WTC11 (cell line): ENCODE measurements around the gene FLT3. TPM values are rescaled to one million over a fixed set of nuclear protein-coding genes. Genes with fewer than 3 reads are reported as not detected.

Experiments used
- ATAC-seq: fragments of 200-7000 bp; cut with Tn5 transposase; 2 replicates; pipeline ENCODE4 v1.10.0; 2021; ENCODE audit warnings: mild to moderate bottlenecking, moderate library complexity
- CTCF ChIA-PET: fragments of 300-600 bp; sonication (Branson Sonifier 250); formaldehyde crosslinking; loops from one replicate; lab custom pipeline; 2021; ENCODE audit warnings: antibody characterized with exemption; lab: Charles Lee
- POLR2A ChIA-PET: fragments of 350-600 bp; sonication (Branson Sonifier 250); formaldehyde crosslinking; loops from one replicate; lab custom pipeline; 2021; ENCODE audit warnings: antibody characterized with exemption; lab: Charles Lee
- DNase-seq: peaks from one replicate; pipeline ENCODE4 v3.0.0; 2021; ENCODE audit warnings: low spot score
- H3K27ac Mint-ChIP-seq: 2 replicates; pipeline ENCODE4 v1.8.0; 2021; ENCODE audit warnings: mixed read lengths
- H3K27me3 Mint-ChIP-seq: 2 replicates; pipeline ENCODE4 v1.8.0; 2021; ENCODE audit warnings: low read depth, mild to moderate bottlenecking, moderate library complexity, mixed read lengths
- H3K36me3 Mint-ChIP-seq: 2 replicates; pipeline ENCODE4 v1.8.0; 2021; ENCODE audit warnings: mixed read lengths
- H3K4me1 Mint-ChIP-seq: 2 replicates; pipeline ENCODE4 v1.8.0; 2022; ENCODE audit warnings: mixed read lengths
- H3K4me3 Mint-ChIP-seq: 2 replicates; pipeline ENCODE4 v1.8.0; 2021; ENCODE audit warnings: mild to moderate bottlenecking, moderate library complexity, mixed read lengths
- H3K9me3 Mint-ChIP-seq: 2 replicates; pipeline ENCODE4 v1.8.0; 2021; ENCODE audit warnings: mixed read lengths
- ATF1 ChIP-seq: sonication (generic); formaldehyde crosslinking; IDR thresholded peaks from 2 replicates; pipeline ENCODE4 v1.8.1; 2023; ENCODE audit warnings: mild to moderate bottlenecking, moderate library complexity, missing genetic modification reagents
- ATF6 ChIP-seq: sonication (generic); formaldehyde crosslinking; IDR thresholded peaks from 2 replicates; pipeline ENCODE4 v1.8.1; 2023; ENCODE audit warnings: mild to moderate bottlenecking, missing genetic modification reagents
- E2F4 ChIP-seq: sonication (generic); formaldehyde crosslinking; IDR thresholded peaks from 2 replicates; pipeline ENCODE4 v1.8.1; 2022; ENCODE audit warnings: low read depth, mild to moderate bottlenecking, moderate library complexity, missing genetic modification reagents, borderline replicate concordance
- ESRRA ChIP-seq: sonication (generic); formaldehyde crosslinking; IDR thresholded peaks from 2 replicates; pipeline ENCODE4 v1.8.1; 2022; ENCODE audit warnings: mild to moderate bottlenecking, missing genetic modification reagents, borderline replicate concordance
- ETV6 ChIP-seq: sonication (generic); formaldehyde crosslinking; IDR thresholded peaks from 2 replicates; pipeline ENCODE4 v1.8.1; 2022; ENCODE audit warnings: mild to moderate bottlenecking, missing genetic modification reagents
- FOXJ3 ChIP-seq: sonication (generic); formaldehyde crosslinking; IDR thresholded peaks from 2 replicates; pipeline ENCODE4 v1.9.0; 2021; ENCODE audit warnings: missing genetic modification reagents, mild to moderate bottlenecking, borderline replicate concordance
- FOXK1 ChIP-seq: sonication (generic); formaldehyde crosslinking; IDR thresholded peaks from 2 replicates; pipeline ENCODE4 v1.8.0; 2022; ENCODE audit warnings: mild to moderate bottlenecking, moderate library complexity, missing genetic modification reagents
- FOXP4 ChIP-seq: sonication (generic); formaldehyde crosslinking; IDR thresholded peaks from 2 replicates; pipeline ENCODE4 v1.8.0; 2022; ENCODE audit warnings: mild to moderate bottlenecking, missing genetic modification reagents
- IRF1 ChIP-seq: sonication (generic); formaldehyde crosslinking; IDR thresholded peaks from 2 replicates; pipeline ENCODE4 v1.8.0; 2023; ENCODE audit warnings: missing genetic modification reagents
- JAZF1 ChIP-seq: fragments of 250-450 bp; sonication (Bioruptor Pico); IDR thresholded peaks from 2 replicates; pipeline ENCODE4 v1.9.0; 2021; ENCODE audit warnings: moderate library complexity, mild to moderate bottlenecking, inconsistent platforms
- NFE2L1 ChIP-seq: sonication (generic); formaldehyde crosslinking; IDR thresholded peaks from 2 replicates; pipeline ENCODE4 v1.8.1; 2023; ENCODE audit warnings: missing genetic modification reagents
- NR1H2 ChIP-seq: sonication (generic); formaldehyde crosslinking; IDR thresholded peaks from 2 replicates; pipeline ENCODE4 v1.9.0; 2021; ENCODE audit warnings: mild to moderate bottlenecking, moderate library complexity, missing genetic modification reagents
- PRDM15 ChIP-seq: sonication (generic); formaldehyde crosslinking; IDR thresholded peaks from 2 replicates; pipeline ENCODE4 v1.8.0; 2022; ENCODE audit warnings: missing genetic modification reagents
- STAT6 ChIP-seq: sonication (generic); formaldehyde crosslinking; conservative IDR thresholded peaks from 2 replicates; pipeline ENCODE4 v1.8.1; 2023; ENCODE audit warnings: mild to moderate bottlenecking, low read depth, missing genetic modification reagents, moderate library complexity
- TEAD1 ChIP-seq: sonication (generic); formaldehyde crosslinking; IDR thresholded peaks from 2 replicates; pipeline ENCODE4 v1.8.0; 2022; ENCODE audit warnings: mild to moderate bottlenecking, missing genetic modification reagents
- USF1 ChIP-seq: sonication (generic); formaldehyde crosslinking; IDR thresholded peaks from 2 replicates; pipeline ENCODE4 v1.8.0; 2022; ENCODE audit warnings: mild to moderate bottlenecking, missing genetic modification reagents
- ZNF121 ChIP-seq: sonication (generic); formaldehyde crosslinking; IDR thresholded peaks from 2 replicates; pipeline ENCODE4 v1.8.0; 2023; ENCODE audit warnings: missing genetic modification reagents
- ZNF138 ChIP-seq: sonication (generic); formaldehyde crosslinking; conservative IDR thresholded peaks from 2 replicates; pipeline ENCODE4 v1.8.1; 2022; ENCODE audit warnings: mild to moderate bottlenecking, moderate library complexity, missing genetic modification reagents
- ZNF219 ChIP-seq: sonication (generic); formaldehyde crosslinking; IDR thresholded peaks from 2 replicates; pipeline ENCODE4 v1.8.0; 2023; ENCODE audit warnings: missing genetic modification reagents, mild to moderate bottlenecking, borderline replicate concordance
- total RNA-seq: library from RNA; stranded (reverse); gene quantifications from 3 replicates; pipeline ENCODE4 v1.2.3, GENCODE V29; 2021

FLT3 gene
- total RNA-seq, 1 experiment from 2014 or later = 0.15 TPM

GRCh38 chr13:28031220-28031895 is 69.0 kb downstream of the FLT3 start:
- no peaks in the 10 kb centered on the region; the same call in 1 of the 2 replicates for H3K27me3 Mint-ChIP-seq
- CTCF ChIA-PET = interaction anchor here (0.8 kb wide), 1 partner anchor 47 kb away, joined by 3 read pairs; no protein-coding TSS in a partner anchor

GRCh38 chr13:28027607-28028364 is 72.6 kb downstream of the FLT3 start:
- no peak for ATAC-seq
- Mint-ChIP-seq H3K36me3 (no peaks in the 10 kb centered on the region), H3K4me3 (no peak overlapping the region), H3K4me1 (peaks cover 16% of the 10 kb centered on the region), H3K27ac (no peak overlapping the region), H3K9me3 (no peaks in the 10 kb centered on the region), H3K27me3 (no peaks in the 10 kb centered on the region)
- DNase-seq = no peak
- ChIA-PET POLR2A (no interaction called here), CTCF (interaction anchor here (1.5 kb wide), 1 partner anchor 28 kb away, joined by 3 read pairs; no protein-coding TSS in a partner anchor)
- TF ChIP-seq STAT6 (CRISPR knock-in tag) (no peak), PRDM15 (CRISPR knock-in tag) (no peak), ATF6 (CRISPR knock-in tag) (no peak), ETV6 (CRISPR knock-in tag) (no peak), ZNF219 (CRISPR knock-in tag) (no peak), ESRRA (no peak), FOXK1 (CRISPR knock-in tag) (no peak), IRF1 (CRISPR knock-in tag) (no peak), JAZF1 (CRISPR knock-in tag) (no peak), ATF1 (no peak), FOXP4 (CRISPR knock-in tag) (no peak), ZNF121 (CRISPR knock-in tag) (no peak), USF1 (CRISPR knock-in tag) (no peak), ZNF138 (CRISPR knock-in tag) (no peak), TEAD1 (CRISPR knock-in tag) (no peak), FOXJ3 (CRISPR knock-in tag) (no peak), NFE2L1 (CRISPR knock-in tag) (no peak), E2F4 (CRISPR knock-in tag) (no peak)

More at GRCh38 chr13:28031220-28031895, 69.0 kb downstream of the FLT3 start:
- ATAC-seq (no peak), DNase-seq (no peak)
- Mint-ChIP-seq H3K36me3 (no peaks in the 10 kb centered on the region), H3K4me1 (peaks cover 3% of the 10 kb centered on the region; the same call in 1 of the 2 replicates), H3K27ac (no peak overlapping the region), H3K9me3 (no peaks in the 10 kb centered on the region), H3K4me3 (no peak overlapping the region)
- POLR2A ChIA-PET = interaction anchor here (0.5 kb wide), 1 partner anchor 236 kb away, joined by 3 read pairs; no protein-coding TSS in a partner anchor
- TF ChIP-seq NFE2L1 (CRISPR knock-in tag) (no peak), NR1H2 (CRISPR knock-in tag) (no peak)
